ENCODE results near the gene EML3. TPM values are rescaled to one million over a fixed set of nuclear protein-coding genes. Genes with fewer than 3 reads are reported as not detected.

EML3 gene
- total and polyA plus RNA-seq, 2 of the 13 experiments (the other 11 are each of a cell fraction or from before 2014, with no cell fraction given) = 10.6 to 12.3 TPM

GRCh38 chr11:62560566-62561103, 51.9 kb downstream of the EML3 start (continued):
- TF ChIP-seq, protein P1, sequence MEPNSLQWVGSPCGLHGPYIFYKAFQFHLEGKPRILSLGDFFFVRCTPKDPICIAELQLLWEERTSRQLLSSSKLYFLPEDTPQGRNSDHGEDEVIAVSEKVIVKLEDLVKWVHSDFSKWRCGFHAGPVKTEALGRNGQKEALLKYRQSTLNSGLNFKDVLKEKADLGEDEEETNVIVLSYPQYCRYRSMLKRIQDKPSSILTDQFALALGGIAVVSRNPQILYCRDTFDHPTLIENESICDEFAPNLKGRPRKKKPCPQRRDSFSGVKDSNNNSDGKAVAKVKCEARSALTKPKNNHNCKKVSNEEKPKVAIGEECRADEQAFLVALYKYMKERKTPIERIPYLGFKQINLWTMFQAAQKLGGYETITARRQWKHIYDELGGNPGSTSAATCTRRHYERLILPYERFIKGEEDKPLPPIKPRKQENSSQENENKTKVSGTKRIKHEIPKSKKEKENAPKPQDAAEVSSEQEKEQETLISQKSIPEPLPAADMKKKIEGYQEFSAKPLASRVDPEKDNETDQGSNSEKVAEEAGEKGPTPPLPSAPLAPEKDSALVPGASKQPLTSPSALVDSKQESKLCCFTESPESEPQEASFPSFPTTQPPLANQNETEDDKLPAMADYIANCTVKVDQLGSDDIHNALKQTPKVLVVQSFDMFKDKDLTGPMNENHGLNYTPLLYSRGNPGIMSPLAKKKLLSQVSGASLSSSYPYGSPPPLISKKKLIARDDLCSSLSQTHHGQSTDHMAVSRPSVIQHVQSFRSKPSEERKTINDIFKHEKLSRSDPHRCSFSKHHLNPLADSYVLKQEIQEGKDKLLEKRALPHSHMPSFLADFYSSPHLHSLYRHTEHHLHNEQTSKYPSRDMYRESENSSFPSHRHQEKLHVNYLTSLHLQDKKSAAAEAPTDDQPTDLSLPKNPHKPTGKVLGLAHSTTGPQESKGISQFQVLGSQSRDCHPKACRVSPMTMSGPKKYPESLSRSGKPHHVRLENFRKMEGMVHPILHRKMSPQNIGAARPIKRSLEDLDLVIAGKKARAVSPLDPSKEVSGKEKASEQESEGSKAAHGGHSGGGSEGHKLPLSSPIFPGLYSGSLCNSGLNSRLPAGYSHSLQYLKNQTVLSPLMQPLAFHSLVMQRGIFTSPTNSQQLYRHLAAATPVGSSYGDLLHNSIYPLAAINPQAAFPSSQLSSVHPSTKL (CRISPR knock-in tag; IDR thresholded peaks at IDR 0.05) = peak; percentile 21; the same call in 1 of the 2 replicates
- TF ChIP-seq HMGXB4 (CRISPR knock-in tag; IDR thresholded peaks at IDR 0.05; ENCODE audit: borderline replicate concordance in 1 of 2, low read depth in 1 of 2) (peak; percentile 44 to 82; a peak in 1 of 4 replicates), ZNF556 (CRISPR knock-in tag; IDR thresholded peaks at IDR 0.05; ENCODE audit: borderline replicate concordance) (peak; percentile 59; the same call in 1 of the 2 replicates), GABPA (IDR thresholded peaks at IDR 0.05; ENCODE audit: low read depth, low read length) (no peak), GABPA (CRISPR knock-in tag; IDR thresholded peaks at IDR 0.05; ENCODE audit: low read depth) (peak; percentile 35; the same call in 1 of the 2 replicates), MAZ (IDR thresholded peaks at IDR 0.05; ENCODE audit: borderline replicate concordance, low read depth, low read length) (no peak), MAZ (CRISPR knock-in tag; IDR thresholded peaks at IDR 0.05; ENCODE audit: low read depth) (0 out of 2 replicates have a peak, but pooled peaks have one; percentile 25), ZNF317 (CRISPR knock-in tag; IDR thresholded peaks at IDR 0.05) (peak; percentile 86), POLR2A (IDR thresholded peaks at IDR 0.05; ENCODE audit: insufficient read depth in 1 of 2, low read depth in 2 of 2, low read length in 2 of 2) (peak; percentile 8 to 27; a peak in 1 of 4 replicates), MEF2D (CRISPR knock-in tag; IDR thresholded peaks at IDR 0.05) (0 out of 2 replicates have a peak, but pooled peaks have one; percentile 63), ZSCAN20 (CRISPR knock-in tag; IDR thresholded peaks at IDR 0.05; ENCODE audit: borderline replicate concordance) (no peak), PHF20 (CRISPR knock-in tag; IDR thresholded peaks at IDR 0.05) (no peak)
- TF ChIP-seq, protein P2, sequence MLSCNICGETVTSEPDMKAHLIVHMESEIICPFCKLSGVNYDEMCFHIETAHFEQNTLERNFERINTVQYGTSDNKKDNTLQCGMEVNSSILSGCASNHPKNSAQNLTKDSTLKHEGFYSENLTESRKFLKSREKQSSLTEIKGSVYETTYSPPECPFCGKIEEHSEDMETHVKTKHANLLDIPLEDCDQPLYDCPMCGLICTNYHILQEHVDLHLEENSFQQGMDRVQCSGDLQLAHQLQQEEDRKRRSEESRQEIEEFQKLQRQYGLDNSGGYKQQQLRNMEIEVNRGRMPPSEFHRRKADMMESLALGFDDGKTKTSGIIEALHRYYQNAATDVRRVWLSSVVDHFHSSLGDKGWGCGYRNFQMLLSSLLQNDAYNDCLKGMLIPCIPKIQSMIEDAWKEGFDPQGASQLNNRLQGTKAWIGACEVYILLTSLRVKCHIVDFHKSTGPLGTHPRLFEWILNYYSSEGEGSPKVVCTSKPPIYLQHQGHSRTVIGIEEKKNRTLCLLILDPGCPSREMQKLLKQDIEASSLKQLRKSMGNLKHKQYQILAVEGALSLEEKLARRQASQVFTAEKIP (CRISPR knock-in tag; IDR thresholded peaks at IDR 0.05; ENCODE audit: borderline replicate concordance) = no peak
- TF ChIP-seq, protein P3, sequence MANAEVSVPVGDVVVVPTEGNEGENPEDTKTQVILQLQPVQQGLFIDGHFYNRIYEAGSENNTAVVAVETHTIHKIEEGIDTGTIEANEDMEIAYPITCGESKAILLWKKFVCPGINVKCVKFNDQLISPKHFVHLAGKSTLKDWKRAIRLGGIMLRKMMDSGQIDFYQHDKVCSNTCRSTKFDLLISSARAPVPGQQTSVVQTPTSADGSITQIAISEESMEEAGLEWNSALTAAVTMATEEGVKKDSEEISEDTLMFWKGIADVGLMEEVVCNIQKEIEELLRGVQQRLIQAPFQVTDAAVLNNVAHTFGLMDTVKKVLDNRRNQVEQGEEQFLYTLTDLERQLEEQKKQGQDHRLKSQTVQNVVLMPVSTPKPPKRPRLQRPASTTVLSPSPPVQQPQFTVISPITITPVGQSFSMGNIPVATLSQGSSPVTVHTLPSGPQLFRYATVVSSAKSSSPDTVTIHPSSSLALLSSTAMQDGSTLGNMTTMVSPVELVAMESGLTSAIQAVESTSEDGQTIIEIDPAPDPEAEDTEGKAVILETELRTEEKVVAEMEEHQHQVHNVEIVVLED (CRISPR knock-in tag; IDR thresholded peaks at IDR 0.05; ENCODE audit: borderline replicate concordance) = peak; percentile 22; the same call in 1 of the 2 replicates
- TF ChIP-seq, protein P4, sequence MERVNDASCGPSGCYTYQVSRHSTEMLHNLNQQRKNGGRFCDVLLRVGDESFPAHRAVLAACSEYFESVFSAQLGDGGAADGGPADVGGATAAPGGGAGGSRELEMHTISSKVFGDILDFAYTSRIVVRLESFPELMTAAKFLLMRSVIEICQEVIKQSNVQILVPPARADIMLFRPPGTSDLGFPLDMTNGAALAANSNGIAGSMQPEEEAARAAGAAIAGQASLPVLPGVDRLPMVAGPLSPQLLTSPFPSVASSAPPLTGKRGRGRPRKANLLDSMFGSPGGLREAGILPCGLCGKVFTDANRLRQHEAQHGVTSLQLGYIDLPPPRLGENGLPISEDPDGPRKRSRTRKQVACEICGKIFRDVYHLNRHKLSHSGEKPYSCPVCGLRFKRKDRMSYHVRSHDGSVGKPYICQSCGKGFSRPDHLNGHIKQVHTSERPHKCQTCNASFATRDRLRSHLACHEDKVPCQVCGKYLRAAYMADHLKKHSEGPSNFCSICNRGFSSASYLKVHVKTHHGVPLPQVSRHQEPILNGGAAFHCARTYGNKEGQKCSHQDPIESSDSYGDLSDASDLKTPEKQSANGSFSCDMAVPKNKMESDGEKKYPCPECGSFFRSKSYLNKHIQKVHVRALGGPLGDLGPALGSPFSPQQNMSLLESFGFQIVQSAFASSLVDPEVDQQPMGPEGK (CRISPR knock-in tag; IDR thresholded peaks at IDR 0.05) = peak; percentile 87

Measured in HepG2 (cell line).